ENCODE measurements around the gene TTC16.

- TF ChIP-seq POLR2A (IDR thresholded peaks at IDR 0.05) (no peak), CTCF (IDR thresholded peaks at IDR 0.05) (no peak), EP300 (IDR thresholded peaks at IDR 0.05) (no peak), POLR2AphosphoS5 (IDR thresholded peaks at IDR 0.05) (no peak)
These were observed 4.0 kb upstream of the TTC16 start for GRCh38 chr9:127711831-127712274.

Data from suprapubic skin (tissue), 4 donors.